A549 (cell line): ENCODE data around the gene DSC1.

ENCODE experiments used
- CBX8 ChIP-seq: fragments of 200-600 bp; sonication (generic); IDR thresholded peaks from 2 replicates; pipeline ENCODE4 v1.6.1; 2016
- CHD4 ChIP-seq: fragments of 200-600 bp; sonication (generic); IDR thresholded peaks from 2 replicates; pipeline ENCODE4 v1.6.1; 2016; ENCODE audit warnings: antibody characterized with exemption, mild to moderate bottlenecking, borderline replicate concordance
- CTCF ChIP-seq: fragments of >200 bp; sonication (Bioruptor Twin); formaldehyde crosslinking; IDR thresholded peaks from 3 replicates; pipeline ENCODE4 v1.5.1; 2016
- HDAC2 ChIP-seq: fragments of 200-600 bp; sonication (generic); IDR thresholded peaks from 2 replicates; pipeline ENCODE4 v1.6.1; 2016
- POLR2A ChIP-seq: IDR thresholded peaks from 2 replicates; pipeline ENCODE4 v1.6.1; 2012; ENCODE audit warnings: mild to moderate bottlenecking, low read length

- TF ChIP-seq POLR2A (no peak), CTCF (no peak), HDAC2 (no peak), CBX8 (no peak), CHD4 (no peak)
These were observed 48.4 kb upstream of the DSC1 start for GRCh38 chr18:31211047-31211446.
